NT2/D1 (cell line): ENCODE data around the gene P3H3.

Experiments used
- YY1 ChIP-seq: IDR thresholded peaks from 2 replicates; pipeline ENCODE4 v1.6.1; 2011; ENCODE audit not compliant: insufficient read length, insufficient read depth
- ZNF274 ChIP-seq: IDR thresholded peaks from 2 replicates; pipeline ENCODE4 v1.6.1; 2011; ENCODE audit warnings: mild to moderate bottlenecking, low read depth, low read length

DNA sequence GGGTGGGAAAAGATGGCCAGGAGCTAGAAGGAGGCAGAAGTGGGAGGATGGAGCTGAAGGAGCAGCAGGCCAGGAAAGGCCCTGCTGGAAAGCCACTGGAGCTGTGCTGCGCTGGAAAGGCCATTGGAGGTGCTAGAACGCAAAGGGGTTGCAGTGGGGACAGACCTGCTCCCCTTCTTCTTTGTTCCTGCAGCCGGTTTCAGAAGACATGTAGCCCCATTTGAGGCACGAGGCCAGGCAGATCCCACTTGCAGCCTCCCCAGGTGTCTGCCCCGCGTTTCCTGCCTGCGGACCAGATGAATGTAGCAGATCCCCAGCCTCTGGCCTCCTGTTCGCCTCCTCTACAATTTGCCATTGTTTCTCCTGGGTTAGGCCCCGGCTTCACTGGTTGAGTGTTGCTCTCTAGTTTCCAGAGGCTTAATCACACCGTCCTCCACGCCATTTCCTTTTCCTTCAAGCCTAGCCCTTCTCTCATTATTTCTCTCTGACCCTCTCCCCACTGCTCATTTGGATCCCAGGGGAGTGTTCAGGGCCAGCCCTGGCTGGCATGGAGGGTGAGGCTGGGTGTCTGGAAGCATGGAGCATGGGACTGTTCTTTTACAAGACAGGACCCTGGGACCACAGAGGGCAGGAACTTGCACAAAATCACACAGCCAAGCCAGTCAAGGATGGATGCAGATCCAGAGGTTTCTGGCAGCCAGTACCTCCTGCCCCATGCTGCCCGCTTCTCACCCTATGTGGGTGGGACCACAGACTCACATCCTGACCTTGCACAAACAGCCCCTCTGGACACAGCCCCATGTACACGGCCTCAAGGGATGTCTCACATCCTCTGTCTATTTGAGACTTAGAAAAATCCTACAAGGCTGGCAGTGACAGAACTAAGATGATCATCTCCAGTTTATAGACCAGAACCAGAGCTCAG lies 8.8 kb upstream of the P3H3 start:
- TF ChIP-seq ZNF274 (no peak), YY1 (no peak)
